ENCODE data around the gene COL13A1.

The COL13A1 gene

GRCh38 chr10:69801434-69802315 is at the start of gene COL13A1:
TSS of gene COL13A1 (plus strand) at chr10:69801906. CDS start at chr10:69802424, 518 bp downstream.
- TF ChIP-seq POLR2A (IDR thresholded peaks at IDR 0.05; ENCODE audit: extremely low read depth, insufficient read length) (no peak), MYC (IDR thresholded peaks at IDR 0.05; ENCODE audit: low read depth, low read length) (no peak), CTCF (IDR thresholded peaks at IDR 0.05; ENCODE audit: low read depth, low read length) (no peak), MAX (IDR thresholded peaks at IDR 0.05; ENCODE audit: low read depth, low read length) (no peak)
- no peak within 1 kb of the TSS for H3K4me3 ChIP-seq (ENCODE audit: low read depth, low read length)
- peak; percentile 40 for DNase-seq (ENCODE audit: low read depth)

- no peak overlapping the region for H3K4me3 ChIP-seq (ENCODE audit: low read depth, low read length)
- DNase-seq (ENCODE audit: low read depth) = no peak
- TF ChIP-seq POLR2A (IDR thresholded peaks at IDR 0.05; ENCODE audit: extremely low read depth, insufficient read length) (no peak), MAX (IDR thresholded peaks at IDR 0.05; ENCODE audit: low read depth, low read length) (no peak), MYC (IDR thresholded peaks at IDR 0.05; ENCODE audit: low read depth, low read length) (no peak), CTCF (IDR thresholded peaks at IDR 0.05; ENCODE audit: low read depth, low read length) (no peak)
Measured at GRCh38 chr10:69752479-69752878, 49.2 kb upstream of the COL13A1 start.

- TF ChIP-seq CTCF (IDR thresholded peaks at IDR 0.05; ENCODE audit: low read depth, low read length) (no peak), MYC (IDR thresholded peaks at IDR 0.05; ENCODE audit: low read depth, low read length) (no peak), POLR2A (IDR thresholded peaks at IDR 0.05; ENCODE audit: extremely low read depth, insufficient read length) (no peak), MAX (IDR thresholded peaks at IDR 0.05; ENCODE audit: low read depth, low read length) (no peak)
- H3K4me3 ChIP-seq (ENCODE audit: low read depth, low read length) = no peak overlapping the region
- DNase-seq (ENCODE audit: low read depth) = no peak
Measured at GRCh38 chr10:69756279-69756678, 45.4 kb upstream of the COL13A1 start.

- no peak for DNase-seq (ENCODE audit: low read depth)
- no peak overlapping the region for H3K4me3 ChIP-seq (ENCODE audit: low read depth, low read length)
- TF ChIP-seq POLR2A (IDR thresholded peaks at IDR 0.05; ENCODE audit: extremely low read depth, insufficient read length) = no peak
- TF ChIP-seq CTCF (IDR thresholded peaks at IDR 0.05; ENCODE audit: low read depth, low read length) = no peak
- no peak for TF ChIP-seq MYC (IDR thresholded peaks at IDR 0.05; ENCODE audit: low read depth, low read length)
- no peak for TF ChIP-seq MAX (IDR thresholded peaks at IDR 0.05; ENCODE audit: low read depth, low read length)
Measured at GRCh38 chr10:69757206-69757552, 44.5 kb upstream of the COL13A1 start.

- H3K4me3 ChIP-seq (ENCODE audit: low read depth, low read length) = no peak overlapping the region
- TF ChIP-seq MYC (IDR thresholded peaks at IDR 0.05; ENCODE audit: low read depth, low read length) (no peak), POLR2A (IDR thresholded peaks at IDR 0.05; ENCODE audit: extremely low read depth, insufficient read length) (no peak), CTCF (IDR thresholded peaks at IDR 0.05; ENCODE audit: low read depth, low read length) (no peak)
- DNase-seq (ENCODE audit: low read depth) = no peak
Measured at GRCh38 chr10:69757553-69758309, 44.0 kb upstream of the COL13A1 start.
